ENCODE data around the gene ZMIZ1. TPM values are rescaled to one million over a fixed set of nuclear protein-coding genes. Genes with fewer than 3 reads are reported as not detected.

ZMIZ1 gene
- total RNA-seq, 6 experiments from 2014 or later: 38.6 to 60.3 (median 51.2) TPM

GRCh38 chr10:79025199-79025832 lies 43.5 kb upstream of the ZMIZ1 start:
- H3K27ac Mint-ChIP-seq: no peak overlapping the region
- DNase-seq: no peak

GRCh38 chr10:79026341-79026761 lies 42.4 kb upstream of the ZMIZ1 start:
- DNase-seq: no peak
- no peak overlapping the region for H3K27ac Mint-ChIP-seq
- no peaks in the 10 kb centered on the region for H3K9me3 Mint-ChIP-seq
- no peak overlapping the region for H3K4me3 Mint-ChIP-seq
- H3K4me1 Mint-ChIP-seq (ENCODE audit: low read depth): no peaks in the 10 kb centered on the region
- peaks cover 28% of the 10 kb centered on the region for H3K27me3 Mint-ChIP-seq (ENCODE audit: insufficient read depth)
- no peaks in the 10 kb centered on the region for H3K36me3 Mint-ChIP-seq (ENCODE audit: low read depth)
- TF ChIP-seq CTCF (IDR thresholded peaks at IDR 0.05): no peak

More at GRCh38 chr10:79025199-79025832, 43.5 kb upstream of the ZMIZ1 start:
- H3K36me3 Mint-ChIP-seq (ENCODE audit: low read depth): no peaks in the 10 kb centered on the region
- no peaks in the 10 kb centered on the region for H3K9me3 Mint-ChIP-seq
- TF ChIP-seq CTCF (IDR thresholded peaks at IDR 0.05): no peak
- peaks cover 29% of the 10 kb centered on the region for H3K27me3 Mint-ChIP-seq (ENCODE audit: insufficient read depth)
- no peaks in the 10 kb centered on the region for H3K4me1 Mint-ChIP-seq (ENCODE audit: low read depth)
- no peak overlapping the region for H3K4me3 Mint-ChIP-seq

GRCh38 chr10:79026806-79027146 lies 42.0 kb upstream of the ZMIZ1 start:
- peaks cover 30% of the 10 kb centered on the region for H3K27me3 Mint-ChIP-seq (ENCODE audit: insufficient read depth)

GRCh38 chr10:79027147-79028055 lies 41.4 kb upstream of the ZMIZ1 start:
- Mint-ChIP-seq H3K4me1 (ENCODE audit: low read depth) (no peaks in the 10 kb centered on the region), H3K36me3 (ENCODE audit: low read depth) (no peaks in the 10 kb centered on the region), H3K27ac (no peak overlapping the region), H3K27me3 (ENCODE audit: insufficient read depth) (peaks cover 30% of the 10 kb centered on the region), H3K4me3 (no peak overlapping the region), H3K9me3 (no peaks in the 10 kb centered on the region)
- no peak for TF ChIP-seq CTCF (IDR thresholded peaks at IDR 0.05)
- no peak for DNase-seq

More at GRCh38 chr10:79026806-79027146, 42.0 kb upstream of the ZMIZ1 start:
- H3K36me3 Mint-ChIP-seq (ENCODE audit: low read depth): no peaks in the 10 kb centered on the region
- no peak overlapping the region for H3K4me3 Mint-ChIP-seq
- H3K27ac Mint-ChIP-seq: no peak overlapping the region
- no peaks in the 10 kb centered on the region for H3K9me3 Mint-ChIP-seq
- DNase-seq: no peak
- TF ChIP-seq CTCF (IDR thresholded peaks at IDR 0.05): no peak
- no peaks in the 10 kb centered on the region for H3K4me1 Mint-ChIP-seq (ENCODE audit: low read depth)

GRCh38 chr10:79028056-79028430 lies 40.7 kb upstream of the ZMIZ1 start:
- Mint-ChIP-seq H3K4me3 (no peak overlapping the region), H3K36me3 (ENCODE audit: low read depth) (no peaks in the 10 kb centered on the region), H3K27ac (no peak overlapping the region), H3K4me1 (ENCODE audit: low read depth) (no peaks in the 10 kb centered on the region), H3K27me3 (ENCODE audit: insufficient read depth) (peaks cover 27% of the 10 kb centered on the region), H3K9me3 (no peaks in the 10 kb centered on the region)
- no peak for TF ChIP-seq CTCF (IDR thresholded peaks at IDR 0.05)
- DNase-seq: no peak

Measured in HFFc6 (cell line).